ENCODE data around the gene KTN1. TPM values are rescaled to one million over a fixed set of nuclear protein-coding genes. Genes with fewer than 3 reads are reported as not detected.
A peak's percentile ranks its signal among the peaks of the same experiment; 100 is the strongest.

KTN1 gene
- total and polyA plus RNA-seq, 7 experiments from 2014 or later = 20.3 to 131 (median 90.7) TPM

GRCh38 chr14:55592436-55592835 lies 12.4 kb downstream of the KTN1 start:
- peak overlapping the region in 4 of 10 donors; percentile 8 to 51 (median 14) for H3K4me3 Mint-ChIP-seq
- intact Hi-C loops (cut with micrococcal nuclease) = no loop called here
- ChIA-PET CTCF (no interaction called here), POLR2A (no interaction called here)
- peak overlapping the region in 1 of 9 donors; percentile 47 for H3K27ac Mint-ChIP-seq
- Histone ChIP-seq H3K36me3 (ENCODE audit: control insufficient read depth in 2 of 3, insufficient read depth in 3 of 3, low read length in 3 of 3) (no peaks in the 10 kb centered on the region), H3K27me3 (ENCODE audit: control insufficient read depth in 2 of 2, insufficient read depth in 2 of 2, low read length in 2 of 2) (no peaks in the 10 kb centered on the region), H3K4me1 (ENCODE audit: control insufficient read depth in 2 of 2, insufficient read depth in 2 of 2, low read length in 2 of 2) (no peaks in the 10 kb centered on the region), H3K27ac (ENCODE audit: low read depth, low read length) (no peak overlapping the region), H3K4me3 (ENCODE audit: low read length) (no peak overlapping the region), H3K9me3 (ENCODE audit: control insufficient read depth in 2 of 3, low read length in 3 of 3) (no peaks in the 10 kb centered on the region)
- ATAC-seq (no peak), DNase-seq (no peak)
- peaks cover 0 to 26% (median 8%) of the 10 kb centered on the region in 5 donors for H3K36me3 Mint-ChIP-seq
- peaks cover 0 to 7% (median 2%) of the 10 kb centered on the region in 11 donors for H3K9me3 Mint-ChIP-seq
- peaks cover 11 to 82% (median 65%) of the 10 kb centered on the region in 7 donors for H3K4me1 Mint-ChIP-seq
- H3K27me3 Mint-ChIP-seq = no peaks in the 10 kb centered on the region

- H3K27ac Mint-ChIP-seq = peak overlapping the region in 3 of 9 donors; percentile 1 to 42 (median 7)
- ATAC-seq = no peak
- intact Hi-C loops (cut with micrococcal nuclease) = no loop called here
Observed at GRCh38 chr14:55593698-55594097, 13.7 kb downstream of the KTN1 start.

GRCh38 chr14:55599250-55599879 lies 19.4 kb downstream of the KTN1 start:
- H3K4me1 Mint-ChIP-seq = peaks cover 7 to 48% (median 40%) of the 10 kb centered on the region in 7 donors
- no peaks in the 10 kb centered on the region for H3K27me3 Mint-ChIP-seq
- ATAC-seq = no peak
- H3K36me3 ChIP-seq (ENCODE audit: control insufficient read depth in 2 of 3, insufficient read depth in 3 of 3, low read length in 3 of 3) = no peaks in the 10 kb centered on the region
- H3K4me3 ChIP-seq (ENCODE audit: low read length) = no peak overlapping the region
- peaks cover 5 to 14% of the 10 kb centered on the region in 2 donors for H3K4me1 ChIP-seq (ENCODE audit: control insufficient read depth in 2 of 2, insufficient read depth in 2 of 2, low read length in 2 of 2)
- peak overlapping the region in 3 of 10 donors; percentile 1 to 18 (median 3) for H3K4me3 Mint-ChIP-seq
- H3K36me3 Mint-ChIP-seq = peaks cover 0 to 40% (median 17%) of the 10 kb centered on the region in 5 donors
- H3K9me3 Mint-ChIP-seq = peaks cover 0 to 19% (median 5%) of the 10 kb centered on the region in 11 donors
- H3K27ac ChIP-seq (ENCODE audit: low read depth, low read length) = no peak overlapping the region
- CTCF ChIA-PET = no interaction called here
- DNase-seq = no peak
- H3K27me3 ChIP-seq (ENCODE audit: control insufficient read depth in 2 of 2, insufficient read depth in 2 of 2, low read length in 2 of 2) = no peaks in the 10 kb centered on the region
- POLR2A ChIA-PET = no interaction called here
- peak overlapping the region in 3 of 9 donors; percentile 7 to 49 (median 41) for H3K27ac Mint-ChIP-seq
- no peaks in the 10 kb centered on the region for H3K9me3 ChIP-seq (ENCODE audit: control insufficient read depth in 2 of 3, low read length in 3 of 3)
- intact Hi-C loops (cut with micrococcal nuclease) = no loop called here

More at GRCh38 chr14:55593698-55594097, 13.7 kb downstream of the KTN1 start:
- DNase-seq = no peak
- Mint-ChIP-seq H3K4me1 (peaks cover 8 to 75% (median 55%) of the 10 kb centered on the region in 7 donors), H3K4me3 (peak overlapping the region in 1 of 10 donors; percentile 10), H3K9me3 (peaks cover 0 to 14% (median 3%) of the 10 kb centered on the region in 11 donors), H3K36me3 (peaks cover 0 to 33% (median 13%) of the 10 kb centered on the region in 5 donors), H3K27me3 (no peaks in the 10 kb centered on the region)
- H3K27me3 ChIP-seq (ENCODE audit: control insufficient read depth in 2 of 2, insufficient read depth in 2 of 2, low read length in 2 of 2) = no peaks in the 10 kb centered on the region
- H3K4me1 ChIP-seq (ENCODE audit: control insufficient read depth in 2 of 2, insufficient read depth in 2 of 2, low read length in 2 of 2) = no peaks in the 10 kb centered on the region
- no peak overlapping the region for H3K4me3 ChIP-seq (ENCODE audit: low read length)
- ChIA-PET CTCF (no interaction called here), POLR2A (interaction anchor here (1.1 kb wide), 1 partner anchor 12 kb away, joined by 3 read pairs; no protein-coding TSS in a partner anchor)
- H3K9me3 ChIP-seq (ENCODE audit: control insufficient read depth in 2 of 3, low read length in 3 of 3) = no peaks in the 10 kb centered on the region
- H3K36me3 ChIP-seq (ENCODE audit: control insufficient read depth in 2 of 3, insufficient read depth in 3 of 3, low read length in 3 of 3) = no peaks in the 10 kb centered on the region
- no peak overlapping the region for H3K27ac ChIP-seq (ENCODE audit: low read depth, low read length)

GRCh38 chr14:55600784-55601561 lies 21.0 kb downstream of the KTN1 start:
- DNase-seq (no peak), ATAC-seq (no peak)
- Mint-ChIP-seq H3K9me3 (peaks cover 0 to 19% (median 2%) of the 10 kb centered on the region in 11 donors), H3K27me3 (no peaks in the 10 kb centered on the region), H3K4me3 (no peak overlapping the region), H3K36me3 (peaks cover 0 to 29% (median 13%) of the 10 kb centered on the region in 5 donors), H3K27ac (no peak overlapping the region), H3K4me1 (peaks cover 3 to 35% (median 27%) of the 10 kb centered on the region in 7 donors)
- Histone ChIP-seq H3K4me3 (ENCODE audit: low read length) (no peak overlapping the region), H3K4me1 (ENCODE audit: control insufficient read depth in 2 of 2, insufficient read depth in 2 of 2, low read length in 2 of 2) (peaks cover 5 to 14% of the 10 kb centered on the region in 2 donors), H3K27me3 (ENCODE audit: control insufficient read depth in 2 of 2, insufficient read depth in 2 of 2, low read length in 2 of 2) (no peaks in the 10 kb centered on the region), H3K27ac (ENCODE audit: low read depth, low read length) (no peak overlapping the region), H3K9me3 (ENCODE audit: control insufficient read depth in 2 of 3, low read length in 3 of 3) (no peaks in the 10 kb centered on the region), H3K36me3 (ENCODE audit: control insufficient read depth in 2 of 3, insufficient read depth in 3 of 3, low read length in 3 of 3) (no peaks in the 10 kb centered on the region)
- CTCF ChIA-PET = no interaction called here
- POLR2A ChIA-PET = no interaction called here
- intact Hi-C loops (cut with micrococcal nuclease) = no loop called here

GRCh38 chr14:55603401-55603953 lies 23.5 kb downstream of the KTN1 start:
- no peak for DNase-seq
- Histone ChIP-seq H3K4me3 (ENCODE audit: low read length) (no peak overlapping the region), H3K4me1 (ENCODE audit: control insufficient read depth in 2 of 2, insufficient read depth in 2 of 2, low read length in 2 of 2) (peaks cover 5 to 14% of the 10 kb centered on the region in 2 donors), H3K36me3 (ENCODE audit: control insufficient read depth in 2 of 3, insufficient read depth in 3 of 3, low read length in 3 of 3) (no peaks in the 10 kb centered on the region), H3K27ac (ENCODE audit: low read depth, low read length) (no peak overlapping the region), H3K9me3 (ENCODE audit: control insufficient read depth in 2 of 3, low read length in 3 of 3) (no peaks in the 10 kb centered on the region), H3K27me3 (ENCODE audit: control insufficient read depth in 2 of 2, insufficient read depth in 2 of 2, low read length in 2 of 2) (no peaks in the 10 kb centered on the region)
- POLR2A ChIA-PET = interaction anchor here (0.8 kb wide), 1 partner anchor 22 kb away, joined by 4 read pairs; no protein-coding TSS in a partner anchor
- intact Hi-C loops (cut with micrococcal nuclease) = no loop called here
- no peak overlapping the region for H3K4me3 Mint-ChIP-seq
- peaks cover 3 to 51% (median 41%) of the 10 kb centered on the region in 7 donors for H3K4me1 Mint-ChIP-seq
- no peaks in the 10 kb centered on the region for H3K27me3 Mint-ChIP-seq
- H3K9me3 Mint-ChIP-seq = peaks cover 0 to 6% (median 0%) of the 10 kb centered on the region in 11 donors
- no peak overlapping the region for H3K27ac Mint-ChIP-seq
- ATAC-seq = no peak
- CTCF ChIA-PET = no interaction called here
- H3K36me3 Mint-ChIP-seq = peaks cover 0 to 15% (median 11%) of the 10 kb centered on the region in 5 donors

GRCh38 chr14:55604488-55604887 lies 24.5 kb downstream of the KTN1 start:
- Mint-ChIP-seq H3K36me3 (peaks cover 0 to 11% (median 4%) of the 10 kb centered on the region in 5 donors), H3K27me3 (no peaks in the 10 kb centered on the region), H3K4me3 (no peak overlapping the region), H3K27ac (no peak overlapping the region), H3K9me3 (peaks cover 0 to under 1% (median 0%) of the 10 kb centered on the region in 11 donors), H3K4me1 (peaks cover 3 to 50% (median 38%) of the 10 kb centered on the region in 7 donors)
- Histone ChIP-seq H3K4me1 (ENCODE audit: control insufficient read depth in 2 of 2, insufficient read depth in 2 of 2, low read length in 2 of 2) (peaks cover 5 to 14% of the 10 kb centered on the region in 2 donors), H3K27ac (ENCODE audit: low read depth, low read length) (no peak overlapping the region), H3K9me3 (ENCODE audit: control insufficient read depth in 2 of 3, low read length in 3 of 3) (no peaks in the 10 kb centered on the region), H3K27me3 (ENCODE audit: control insufficient read depth in 2 of 2, insufficient read depth in 2 of 2, low read length in 2 of 2) (no peaks in the 10 kb centered on the region), H3K36me3 (ENCODE audit: control insufficient read depth in 2 of 3, insufficient read depth in 3 of 3, low read length in 3 of 3) (no peaks in the 10 kb centered on the region), H3K4me3 (ENCODE audit: low read length) (no peak overlapping the region)
- CTCF ChIA-PET = no interaction called here
- no peak for ATAC-seq
- DNase-seq = no peak
- intact Hi-C loops (cut with micrococcal nuclease) = no loop called here
- POLR2A ChIA-PET = interaction anchor here (0.5 kb wide), 1 partner anchor 69 kb away, joined by 3 read pairs; no protein-coding TSS in a partner anchor

Measured in naive thymus-derived CD4-positive, alpha-beta T cell (primary cell).